T-helper 1 cell treated with Interleukin-12 subunit alpha and Interleukin-12 subunit beta and Interleukin-4 antibody, amounts not matched to agents 30 ng/mL and 1 ng/mL, for 36 hours (primary cell): ENCODE measurements around the gene SLC15A3. TPM values are rescaled to one million over a fixed set of nuclear protein-coding genes. Genes with fewer than 3 reads are reported as not detected.

ENCODE experiments used
- intact Hi-C: fragments of 100-400 bp; cut with micrococcal nuclease; formaldehyde crosslinking; loops from one replicate; pipeline ENCODE4 v1.15.1; 2024
- total RNA-seq: library from RNA; stranded (reverse); gene quantifications from 2 replicates; pipeline ENCODE4 v1.2.3, GENCODE V29; 2022

SLC15A3 gene
- total RNA-seq, 1 donor from 2014 or later = 2.7 TPM

DNA sequence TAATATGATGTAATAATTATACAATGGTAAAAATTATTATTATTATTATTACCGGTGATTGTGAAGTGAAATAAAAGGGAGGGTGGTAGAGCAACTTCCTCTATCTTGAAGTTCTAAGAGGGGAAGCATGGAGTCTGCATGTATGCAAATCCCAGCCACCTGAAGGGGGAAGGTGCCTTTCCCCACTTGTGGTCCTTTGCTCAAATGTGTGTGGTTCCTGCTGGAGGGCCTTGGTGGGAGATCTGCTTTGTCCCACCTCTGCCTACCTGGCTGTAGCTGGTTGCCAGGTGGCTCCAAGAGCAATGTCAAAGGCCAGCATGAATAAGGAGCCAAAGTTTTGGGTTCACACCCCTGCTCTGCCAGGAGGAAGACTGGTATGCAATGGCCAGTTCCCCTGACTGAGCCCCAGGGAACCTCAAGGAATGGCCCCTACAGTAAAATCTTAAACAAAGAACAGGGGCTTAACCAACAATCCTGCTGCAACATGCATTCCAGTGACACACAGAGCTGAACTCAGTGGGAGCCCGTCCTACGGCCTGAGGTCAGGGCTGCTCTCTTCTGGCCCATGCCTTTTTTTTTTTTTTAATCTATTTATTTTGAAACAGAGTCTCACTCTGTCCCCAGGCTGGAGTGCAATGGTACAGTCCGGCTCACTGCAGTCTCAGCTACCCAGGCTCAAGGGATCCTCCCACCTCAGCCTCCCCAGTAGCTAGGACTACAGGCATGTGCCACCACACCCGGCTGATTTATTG lies 19.2 kb downstream of the SLC15A3 start:
- intact Hi-C loops = no loop called here

DNA sequence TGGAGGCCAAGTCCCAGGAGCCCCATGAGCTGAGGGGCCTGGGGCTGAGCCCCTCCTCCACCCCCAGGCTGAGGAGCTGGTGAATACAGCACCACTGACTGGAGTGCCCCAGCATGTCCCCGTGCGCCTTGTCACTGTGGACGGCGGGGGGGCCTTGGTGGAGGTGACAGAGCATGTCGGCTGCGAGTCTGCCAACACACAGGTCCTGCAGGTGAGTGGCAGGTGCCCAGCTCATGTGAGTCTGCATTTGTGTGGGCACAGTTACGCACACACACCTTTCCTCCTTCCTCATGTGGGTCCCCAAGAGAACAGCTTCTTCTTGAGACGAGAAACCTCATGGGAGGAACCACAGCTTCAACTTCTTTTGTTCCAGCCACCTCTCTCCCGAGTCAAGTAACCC lies 20.1 kb downstream of the SLC15A3 start:
- intact Hi-C loops = no loop called here

DNA sequence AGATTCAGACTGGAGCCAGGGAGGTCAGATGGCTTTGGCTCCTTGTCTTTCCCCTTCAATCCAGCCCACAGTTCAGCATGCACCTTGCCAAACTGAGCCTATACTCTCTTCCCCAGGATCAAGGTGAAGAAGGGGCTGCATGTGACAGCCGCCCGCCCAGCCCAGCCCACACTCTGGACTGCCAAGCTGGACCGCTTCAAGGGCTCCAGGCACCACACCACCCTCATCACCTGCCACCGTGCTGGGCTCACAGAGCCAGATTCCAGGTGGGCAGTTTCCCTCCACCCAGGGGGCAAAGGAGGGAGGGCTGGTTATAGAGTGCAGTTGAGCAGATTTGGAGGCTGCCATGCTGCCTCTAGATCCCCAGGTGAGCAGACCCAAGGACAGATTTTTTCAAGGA lies 21.6 kb downstream of the SLC15A3 start:
- intact Hi-C loops = no loop called here

DNA sequence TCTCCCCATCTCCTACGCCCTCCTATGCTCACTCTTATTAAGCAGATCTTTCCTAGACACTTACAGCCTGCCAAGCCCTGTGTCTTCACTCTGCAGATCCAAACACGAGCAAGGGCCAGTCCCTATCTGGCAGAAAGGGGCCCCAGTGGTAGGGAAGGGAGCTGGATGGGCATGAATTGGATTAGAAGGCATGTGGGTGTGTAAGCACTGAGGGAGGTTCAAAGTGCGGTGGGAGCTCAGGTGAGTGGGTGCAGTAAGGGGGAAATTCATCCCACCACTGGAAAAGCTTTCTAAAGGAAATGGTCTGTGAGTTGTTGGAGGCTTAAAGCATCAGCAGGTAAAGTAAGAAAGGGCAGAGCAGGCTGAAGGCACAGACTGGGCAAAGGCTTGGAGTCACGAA lies 22.2 kb downstream of the SLC15A3 start:
- intact Hi-C loops = no loop called here

DNA sequence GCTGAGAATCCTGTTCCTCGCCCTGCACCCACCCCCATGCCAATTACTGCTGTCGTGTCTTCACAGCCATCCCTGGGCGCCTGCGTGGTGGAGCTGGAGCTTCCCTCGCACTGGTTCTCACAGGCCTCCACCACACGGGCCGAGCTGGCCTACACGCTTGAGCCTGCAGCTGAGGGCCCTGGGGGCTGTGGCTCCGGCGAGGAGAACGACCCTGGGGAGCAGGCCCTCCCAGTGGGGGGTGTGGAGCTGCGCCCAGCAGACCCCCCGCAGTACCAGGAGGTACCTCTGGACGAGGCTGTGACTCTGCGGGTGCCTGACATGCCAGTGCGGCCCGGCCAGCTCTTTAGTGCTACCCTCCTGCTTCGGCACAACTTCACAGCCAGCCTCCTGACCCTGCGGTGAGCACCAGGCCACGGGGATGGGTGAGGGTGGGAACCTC lies 23.4 kb downstream of the SLC15A3 start:
- intact Hi-C loops = no loop called here

DNA sequence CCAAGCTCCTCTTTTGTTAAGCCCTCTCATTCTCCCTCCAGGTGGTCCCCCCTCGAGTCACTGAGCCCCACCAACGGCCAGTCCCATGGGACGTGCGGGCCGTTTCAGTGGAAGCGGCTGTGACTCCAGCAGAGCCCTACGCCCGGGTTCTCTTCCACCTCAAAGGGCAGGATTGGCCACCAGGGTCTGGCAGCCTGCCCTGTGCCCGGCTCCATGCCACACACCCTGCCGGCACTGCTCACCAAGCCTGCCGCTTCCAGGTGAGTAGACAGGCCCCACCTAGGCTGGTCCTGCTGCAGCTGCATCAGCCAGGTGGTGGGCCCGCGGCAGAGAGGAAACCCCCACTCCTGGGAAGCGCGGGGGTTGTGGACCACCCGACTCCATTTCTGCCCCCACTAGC lies 24.4 kb downstream of the SLC15A3 start:
- intact Hi-C loops = no loop called here

DNA sequence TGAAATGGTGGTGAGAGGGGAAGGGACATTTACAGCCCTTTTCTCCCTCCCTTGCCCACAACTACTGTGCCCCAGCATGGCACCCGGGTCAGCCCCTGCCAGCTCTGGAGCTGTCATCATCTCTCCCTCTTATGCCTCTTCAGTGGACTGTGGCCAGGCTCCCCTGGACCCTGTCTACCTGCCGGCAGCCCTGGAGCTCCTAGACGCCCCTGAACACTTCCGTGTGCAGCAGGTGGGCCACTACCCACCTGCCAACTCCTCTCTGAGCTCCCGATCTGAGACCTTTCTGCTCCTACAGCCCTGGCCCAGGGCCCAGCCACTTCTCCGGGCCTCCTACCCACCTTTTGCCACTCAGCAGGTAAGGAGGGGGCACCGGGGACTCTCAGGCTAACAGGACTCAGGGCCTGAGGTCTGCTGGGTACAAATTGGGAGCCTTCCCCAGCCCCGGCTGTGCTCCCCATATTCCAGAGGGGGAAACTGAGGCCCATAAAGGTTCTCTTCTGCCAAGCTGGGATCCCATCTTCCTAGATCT lies 24.8 kb downstream of the SLC15A3 start:
- intact Hi-C loops = no loop called here

DNA sequence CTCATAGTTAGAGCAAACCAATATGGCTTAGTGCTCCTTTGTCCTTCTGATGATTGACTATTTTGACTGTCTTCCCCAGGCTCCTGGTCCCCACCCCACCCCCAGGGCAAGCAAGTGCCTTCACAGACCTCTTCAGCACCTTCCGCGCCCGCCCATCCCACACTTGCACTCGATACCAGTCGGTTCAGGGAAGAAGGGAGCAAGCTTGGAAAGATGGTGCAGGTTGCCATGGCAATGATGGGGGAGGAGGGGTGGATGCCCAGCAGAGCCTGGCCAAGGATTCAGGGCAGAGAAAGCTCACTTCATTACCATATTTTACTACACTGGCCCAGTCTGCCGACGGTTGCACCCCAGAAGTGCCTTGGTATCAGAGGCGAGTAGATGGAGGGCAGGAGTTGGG lies 25.5 kb downstream of the SLC15A3 start:
- intact Hi-C loops = no loop called here

DNA sequence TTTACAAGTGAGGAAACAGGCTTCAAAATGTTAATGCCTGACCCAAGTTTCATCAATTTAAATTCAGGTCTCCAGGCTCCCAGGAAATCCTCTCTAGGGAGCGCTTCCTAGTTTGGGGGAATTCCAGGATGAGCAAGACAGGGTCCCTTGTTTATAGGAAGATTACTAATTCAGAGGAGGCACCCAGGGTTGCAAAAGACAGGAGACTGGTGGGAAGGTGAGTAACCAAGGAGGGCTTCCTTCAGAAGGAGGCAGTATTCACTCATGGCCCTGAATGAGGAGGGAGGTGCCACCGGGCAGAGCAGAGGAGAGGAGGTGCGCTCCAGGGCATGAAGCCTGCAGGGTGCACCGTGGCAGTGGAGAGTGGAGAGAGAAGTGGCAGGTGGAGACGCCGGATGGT lies 26.1 kb downstream of the SLC15A3 start:
- intact Hi-C loops = no loop called here

DNA sequence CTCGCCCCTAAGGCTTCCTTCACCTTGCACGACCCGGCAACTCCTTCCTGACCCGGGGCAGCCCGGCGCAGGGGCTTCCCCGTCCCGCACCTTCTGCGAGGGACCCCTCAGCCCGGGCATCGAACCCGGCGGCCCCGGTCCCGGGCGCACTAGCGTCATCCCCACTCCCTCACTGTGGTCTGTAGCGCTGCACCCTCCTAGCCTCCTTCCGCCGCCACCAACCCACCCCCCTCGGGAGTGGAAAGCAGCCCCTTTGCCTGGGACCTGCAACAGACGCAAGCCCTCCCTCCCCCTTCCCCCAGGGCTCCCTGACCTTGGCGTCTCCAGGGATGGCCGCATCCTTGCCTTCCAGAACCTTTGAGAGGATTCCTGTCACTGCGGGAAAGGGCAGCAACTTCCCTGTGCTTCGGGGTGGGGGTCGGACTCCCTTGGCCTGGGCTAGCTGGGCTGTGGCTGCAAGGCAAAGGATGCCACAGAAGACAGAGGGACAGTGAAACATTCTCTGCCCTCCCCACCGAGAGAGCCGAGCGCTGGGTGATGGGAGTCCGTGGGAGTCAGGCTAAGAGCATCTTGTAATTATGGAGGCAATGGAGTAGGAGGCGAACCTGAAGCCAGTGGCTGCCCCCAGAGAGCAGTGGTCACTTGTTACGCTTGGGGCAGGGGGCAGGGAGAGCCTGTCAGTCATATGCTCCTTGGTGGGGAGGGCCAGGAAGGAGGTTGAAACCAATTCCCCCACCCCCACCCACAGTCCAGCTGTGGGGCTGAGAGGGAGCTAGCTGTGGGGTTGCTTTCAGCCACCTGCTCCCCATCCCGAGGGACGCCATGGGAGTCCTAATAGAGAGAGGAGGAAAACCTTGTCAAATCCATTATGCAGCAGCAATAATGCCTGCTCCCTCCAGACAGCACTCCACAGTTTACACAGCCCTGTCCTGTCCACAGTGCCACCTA lies 26.8 kb downstream of the SLC15A3 start:
- intact Hi-C loops = loop anchor here (1.0 kb wide), 1 partner anchor 10 kb away; no protein-coding TSS in a partner anchor

DNA sequence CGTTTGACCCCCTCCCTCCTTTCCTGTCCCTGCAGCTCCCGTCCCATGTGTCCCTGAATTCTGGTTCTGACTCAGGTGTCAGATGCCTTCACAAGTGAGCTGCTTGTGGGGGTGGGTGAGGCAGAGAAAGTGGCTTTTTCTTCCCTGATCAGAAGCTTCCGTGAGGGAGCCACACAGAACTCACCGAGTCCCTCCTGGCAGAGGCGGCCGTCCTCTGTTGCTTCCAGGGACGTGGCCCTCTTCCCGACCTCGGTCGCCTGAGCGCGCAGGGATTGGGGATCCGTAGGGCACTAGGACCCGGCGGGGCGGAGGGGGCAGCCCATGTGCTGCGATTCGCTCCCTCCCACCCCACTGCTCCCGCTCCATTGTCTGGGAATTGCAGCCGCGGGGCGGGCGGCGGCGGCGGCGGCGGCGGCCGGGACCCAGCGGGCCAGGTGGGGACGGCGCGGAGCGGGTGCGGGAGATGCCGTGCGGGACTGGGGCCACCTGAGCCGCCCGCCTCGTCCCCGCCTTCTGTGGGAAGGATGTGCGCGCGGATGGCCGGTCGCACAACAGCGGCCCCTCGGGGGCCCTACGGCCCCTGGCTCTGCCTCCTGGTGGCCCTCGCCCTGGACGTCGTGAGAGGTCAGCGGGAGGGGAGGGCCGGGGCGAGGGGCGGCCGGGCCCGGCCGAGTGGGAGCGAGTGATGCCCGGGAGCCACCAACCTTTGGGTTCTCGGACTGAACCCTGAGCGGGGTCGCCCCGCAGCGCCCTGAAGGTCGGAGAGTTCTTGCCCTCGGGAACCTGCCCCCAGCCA lies 27.7 kb downstream of the SLC15A3 start, which contains the start of gene TMEM132A:
Gene TMEM132A (plus strand): TSS at position 351 of the 796 bp plus-strand sequence. CDS start 174 bp downstream, at position 525.
- intact Hi-C loops = loop anchor here (1.0 kb wide), 1 partner anchor 9 kb away; no protein-coding TSS in a partner anchor

DNA sequence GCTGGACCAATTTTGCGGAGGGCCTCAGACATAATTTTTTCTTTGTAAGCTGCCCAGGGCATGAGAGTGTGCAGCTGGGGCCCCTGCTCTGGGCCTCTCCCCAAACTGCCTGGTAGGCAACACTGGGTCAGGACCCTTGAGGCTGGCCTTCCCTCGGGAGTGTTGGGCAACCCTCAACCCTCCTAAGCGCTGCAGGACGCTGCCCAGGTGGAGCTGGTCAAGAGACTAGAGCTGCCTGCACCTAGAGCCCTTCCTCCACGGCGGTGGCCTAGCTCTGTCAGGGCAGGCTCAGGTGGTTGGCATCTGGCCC lies 28.2 kb downstream of the SLC15A3 start:
- intact Hi-C loops = loop anchor here (1.0 kb wide), 1 partner anchor 8 kb away; no protein-coding TSS in a partner anchor

DNA sequence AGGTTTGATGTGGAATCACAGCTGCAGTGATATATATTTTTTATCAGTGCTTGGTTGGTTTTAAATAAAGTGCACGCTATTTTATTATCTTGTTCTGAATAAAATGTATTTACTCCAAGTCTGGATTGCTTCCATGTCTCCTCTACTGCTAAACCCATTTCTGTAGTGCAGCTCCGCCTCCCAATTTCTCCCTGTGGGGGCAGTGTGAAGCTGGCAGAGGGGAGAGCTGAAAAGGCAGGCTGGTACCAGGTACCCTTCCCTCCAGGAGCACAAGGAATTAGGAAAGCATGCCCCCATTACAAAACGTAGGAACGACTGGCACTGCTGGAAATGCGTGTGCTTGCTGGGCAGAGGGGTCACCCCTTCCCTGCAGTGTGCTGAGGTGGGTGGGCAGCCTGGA lies 28.6 kb downstream of the SLC15A3 start:
- intact Hi-C loops = no loop called here

DNA sequence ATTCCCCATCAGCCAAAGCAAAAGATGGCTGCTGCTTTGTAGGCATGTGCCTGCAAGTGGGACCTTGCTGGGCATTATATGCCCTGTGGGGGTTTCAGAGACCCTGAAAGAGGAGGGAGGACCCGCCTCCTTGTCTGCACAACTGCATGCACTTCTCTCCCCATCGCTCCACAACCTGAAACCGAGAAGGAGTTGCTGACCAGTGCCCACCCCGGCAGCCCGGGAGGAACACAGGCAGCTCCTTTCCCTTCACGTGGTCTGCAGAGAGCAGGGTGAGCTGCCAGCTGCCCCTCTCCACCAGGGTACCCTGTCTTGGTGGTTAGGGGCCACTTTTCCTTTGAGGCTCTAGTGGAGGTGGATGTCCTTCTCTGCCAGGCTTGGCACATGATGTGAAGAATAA lies 29.1 kb downstream of the SLC15A3 start:
- intact Hi-C loops = no loop called here

DNA sequence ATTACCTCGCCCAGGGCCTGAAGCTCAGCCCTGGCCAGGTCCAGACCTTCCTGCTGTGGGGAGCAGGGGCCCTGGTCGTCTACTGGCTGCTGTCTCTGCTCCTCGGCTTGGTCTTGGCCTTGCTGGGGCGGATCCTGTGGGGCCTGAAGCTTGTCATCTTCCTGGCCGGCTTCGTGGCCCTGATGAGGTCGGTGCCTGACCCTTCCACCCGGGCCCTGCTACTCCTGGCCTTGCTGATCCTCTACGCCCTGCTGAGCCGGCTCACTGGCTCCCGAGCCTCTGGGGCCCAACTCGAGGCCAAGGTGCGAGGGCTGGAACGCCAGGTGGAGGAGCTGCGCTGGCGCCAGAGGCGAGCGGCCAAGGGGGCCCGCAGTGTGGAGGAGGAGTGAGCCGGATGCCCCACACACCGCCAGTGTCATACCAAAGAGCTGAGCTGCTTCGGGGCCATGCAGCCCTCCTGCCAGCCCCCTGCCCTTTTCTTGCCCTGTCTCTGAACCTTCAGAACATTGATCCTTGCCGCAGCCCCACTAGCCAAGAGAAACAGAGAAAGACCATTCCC lies 30.1 kb downstream of the SLC15A3 start:
- intact Hi-C loops = no loop called here

DNA sequence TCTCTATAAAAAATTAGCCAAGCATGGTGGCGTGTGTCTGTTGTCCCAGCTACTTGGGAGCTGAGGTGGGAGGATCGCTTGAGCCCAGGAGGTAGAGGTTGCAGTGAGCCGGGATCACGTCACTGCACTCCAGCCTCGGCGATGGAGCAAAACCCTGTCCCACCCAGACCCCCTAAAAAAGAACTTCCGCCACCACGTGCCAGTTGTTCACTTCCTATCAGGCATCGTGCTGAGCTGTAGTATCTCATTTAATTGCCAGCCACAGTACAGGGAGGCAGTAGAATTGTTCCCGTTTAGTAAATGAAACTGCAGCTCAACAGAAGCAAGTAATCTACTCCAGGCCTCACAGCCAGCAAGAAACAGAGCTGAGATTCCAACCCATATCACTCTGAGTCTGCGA lies 30.7 kb downstream of the SLC15A3 start:
- intact Hi-C loops = no loop called here

DNA sequence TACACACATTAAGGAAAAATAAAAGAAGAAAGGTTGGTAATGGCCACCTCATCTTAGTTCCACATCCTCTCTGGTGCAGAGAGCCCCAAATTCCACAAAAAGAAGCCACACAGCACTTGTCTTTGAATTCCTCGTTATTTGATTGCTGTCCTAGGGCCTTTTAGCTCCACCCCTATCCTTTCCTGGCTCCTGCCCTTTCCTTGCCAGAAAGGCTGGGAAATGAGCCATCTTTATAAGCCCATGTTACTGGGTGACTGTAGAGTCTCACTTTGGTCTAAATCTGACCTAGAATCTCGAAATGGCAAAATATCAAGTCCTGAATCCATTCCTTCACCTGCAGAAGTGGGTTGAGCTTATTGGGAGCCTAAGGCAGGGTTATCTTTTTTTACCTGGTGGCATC lies 32.0 kb downstream of the SLC15A3 start:
- intact Hi-C loops = loop anchor here (5.0 to 10.0 kb wide), 3 partner anchors 1047 to 1775 kb away; partner anchors contain the start of genes FAM111A, FTH1 and OSBP

DNA sequence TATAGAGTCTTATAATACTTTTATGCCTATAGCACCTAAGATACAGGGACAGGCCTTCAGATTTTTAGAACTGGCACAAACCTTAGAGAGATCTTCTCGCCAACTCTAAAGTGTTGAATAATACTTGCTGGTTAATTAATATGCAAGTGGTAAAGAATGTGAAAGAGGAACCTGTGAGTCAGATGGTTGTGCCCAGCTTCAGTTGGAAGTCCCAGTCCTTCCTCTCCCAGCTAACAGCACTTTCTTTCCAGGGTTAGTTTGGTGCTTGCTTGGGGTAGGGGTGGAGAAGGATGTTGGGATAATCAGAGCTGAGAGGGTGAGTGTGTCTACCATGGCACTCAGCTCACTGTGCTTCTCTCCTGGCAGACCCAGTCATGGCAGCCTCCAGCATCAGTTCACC lies 32.7 kb downstream of the SLC15A3 start:
- intact Hi-C loops = loop anchor here (5.0 to 10.0 kb wide), 3 partner anchors 1048 to 1775 kb away; partner anchors contain the start of genes FAM111A, FTH1 and OSBP

DNA sequence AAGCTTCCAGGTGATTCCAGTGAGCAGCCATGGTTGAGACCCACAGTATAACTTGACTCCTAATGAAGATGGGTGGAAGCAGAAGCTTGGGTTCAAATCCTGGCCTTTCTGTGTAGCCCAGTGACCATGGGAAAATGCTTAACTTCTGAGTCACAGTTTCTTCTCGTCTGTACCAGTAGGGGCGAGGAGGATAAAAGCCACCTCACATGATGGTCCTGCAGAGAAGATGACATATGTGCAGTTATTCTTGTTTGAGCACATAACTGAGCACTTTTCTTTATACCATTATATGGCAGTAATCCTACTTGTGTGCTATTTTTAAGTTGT lies 33.1 kb downstream of the SLC15A3 start:
- intact Hi-C loops = loop anchor here (5.0 to 10.0 kb wide), 3 partner anchors 1048 to 1774 kb away; partner anchors contain the start of genes FAM111A, FTH1 and OSBP

DNA sequence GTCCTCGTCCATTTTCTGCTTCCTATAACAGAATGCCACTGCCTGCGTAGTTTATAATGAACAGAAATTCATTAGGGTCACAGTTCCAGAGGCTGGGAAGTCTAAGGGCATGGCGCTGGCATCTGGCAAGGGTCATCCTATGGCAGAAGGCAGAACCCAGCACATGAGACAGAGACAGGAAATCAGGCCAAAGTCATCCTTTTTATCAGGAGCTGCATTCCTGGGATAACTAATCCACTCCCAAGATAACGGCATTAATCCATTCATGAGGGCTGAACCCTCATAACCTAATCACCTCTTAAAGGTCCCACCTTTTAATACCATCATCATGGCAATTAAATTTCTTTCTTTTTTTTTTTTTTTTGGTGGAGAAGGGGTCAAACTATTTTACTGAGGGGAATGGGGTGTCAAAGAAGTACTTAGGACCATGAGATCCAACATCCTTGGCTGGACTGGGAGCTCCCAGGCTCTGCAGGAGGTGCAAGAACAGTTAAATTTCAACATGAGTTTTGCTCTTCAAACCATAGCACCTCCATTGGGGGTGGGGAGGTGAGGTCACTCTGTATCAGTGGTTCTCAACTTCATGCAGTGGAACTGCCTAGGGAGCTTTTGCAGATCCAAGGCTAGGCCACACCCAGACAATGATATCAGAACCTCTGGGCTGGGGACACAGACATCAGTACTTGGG lies 33.6 kb downstream of the SLC15A3 start:
- intact Hi-C loops = loop anchor here (5.0 to 10.0 kb wide), 3 partner anchors 1049 to 1774 kb away; partner anchors contain the start of genes FAM111A, FTH1 and OSBP
